GM18498 (cell line): ENCODE measurements around the gene KRT80.

ENCODE experiments used
- ATAC-seq: cut with Tn5 transposase; IDR thresholded peaks from one replicate; pipeline ENCODE4 v1.9.1; 2021; ENCODE audit warnings: mild to moderate bottlenecking, moderate library complexity; ENCODE audit not compliant: unreplicated experiment

The KRT80 gene

DNA sequence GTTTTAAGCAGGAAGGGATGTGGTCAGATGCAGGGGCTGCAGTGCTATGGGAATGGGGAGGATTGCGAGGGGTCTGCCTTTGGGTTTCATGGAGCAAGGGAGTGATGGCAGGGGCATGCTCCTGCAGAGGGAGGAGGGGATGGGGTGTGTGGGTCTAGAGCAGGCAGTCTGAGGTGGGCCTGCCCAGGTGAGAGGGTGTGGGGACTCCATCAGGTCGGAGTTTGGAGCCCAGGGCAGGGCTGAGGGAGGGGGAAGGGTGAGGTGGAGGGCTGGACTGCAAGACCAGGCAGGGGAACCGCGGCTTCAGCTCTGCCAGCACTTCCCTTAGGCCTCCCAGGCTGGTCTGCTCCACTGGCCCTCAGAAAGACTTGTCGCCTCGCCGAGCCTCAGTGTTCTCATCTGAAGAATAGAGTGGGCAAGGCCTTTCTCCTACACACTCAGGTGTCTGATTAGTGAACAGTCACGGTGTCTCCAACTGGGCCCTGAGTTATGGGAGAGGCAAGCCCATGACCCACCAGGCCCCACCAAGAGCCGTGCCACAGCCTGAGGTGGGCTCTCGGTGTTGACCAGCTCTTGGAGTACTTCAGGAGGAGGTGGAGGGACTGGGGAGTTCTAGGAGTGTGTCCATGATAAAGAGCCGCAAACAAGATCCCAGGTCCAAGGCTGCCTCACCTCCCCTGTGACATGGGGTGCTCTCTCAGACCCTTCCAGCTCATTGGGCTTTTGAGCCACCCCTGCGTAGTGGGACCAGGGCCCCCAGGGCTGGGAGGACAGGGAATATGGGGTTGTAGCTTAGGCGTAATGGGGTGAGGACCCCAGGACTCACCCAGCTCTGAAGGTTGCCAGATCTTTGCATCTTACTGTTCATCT is 20.1 kb upstream of the KRT80 start:
- ATAC-seq: no peak

DNA sequence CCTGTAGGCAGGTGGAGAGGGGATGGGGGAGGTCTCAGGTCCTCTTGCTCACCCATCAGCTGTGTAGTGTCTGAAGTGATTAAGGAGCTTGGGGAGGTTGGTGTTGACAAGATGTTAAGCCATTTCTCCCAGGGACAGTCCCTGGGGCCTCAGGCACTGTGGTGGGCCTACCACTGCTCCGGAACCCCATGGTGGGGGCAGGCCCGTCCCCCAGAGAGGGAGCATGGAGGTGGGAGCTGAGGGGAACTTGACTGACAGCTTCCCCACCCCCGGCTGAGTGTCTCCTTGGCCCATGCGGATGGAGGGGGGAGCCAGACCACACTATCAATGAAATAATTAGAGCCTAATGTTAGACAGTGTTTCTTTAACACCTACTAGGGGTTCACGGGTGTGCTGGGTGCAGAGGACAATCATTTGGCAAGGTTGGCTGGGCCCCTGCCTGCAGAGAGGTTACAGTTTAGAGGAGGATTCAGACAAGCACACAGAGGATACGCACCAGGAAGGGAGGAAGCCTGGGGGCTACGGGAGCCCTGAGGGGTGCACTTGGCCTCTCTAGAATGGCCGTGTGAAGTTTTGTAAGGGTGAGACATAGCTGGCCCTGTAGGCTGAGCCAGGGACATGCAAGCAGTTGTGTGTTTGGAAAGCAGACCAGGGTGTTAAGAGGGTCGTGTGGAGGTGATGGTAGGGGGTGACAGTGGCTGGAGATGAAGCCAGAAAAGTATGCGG is 19.3 kb upstream of the KRT80 start:
- no peak for ATAC-seq

DNA sequence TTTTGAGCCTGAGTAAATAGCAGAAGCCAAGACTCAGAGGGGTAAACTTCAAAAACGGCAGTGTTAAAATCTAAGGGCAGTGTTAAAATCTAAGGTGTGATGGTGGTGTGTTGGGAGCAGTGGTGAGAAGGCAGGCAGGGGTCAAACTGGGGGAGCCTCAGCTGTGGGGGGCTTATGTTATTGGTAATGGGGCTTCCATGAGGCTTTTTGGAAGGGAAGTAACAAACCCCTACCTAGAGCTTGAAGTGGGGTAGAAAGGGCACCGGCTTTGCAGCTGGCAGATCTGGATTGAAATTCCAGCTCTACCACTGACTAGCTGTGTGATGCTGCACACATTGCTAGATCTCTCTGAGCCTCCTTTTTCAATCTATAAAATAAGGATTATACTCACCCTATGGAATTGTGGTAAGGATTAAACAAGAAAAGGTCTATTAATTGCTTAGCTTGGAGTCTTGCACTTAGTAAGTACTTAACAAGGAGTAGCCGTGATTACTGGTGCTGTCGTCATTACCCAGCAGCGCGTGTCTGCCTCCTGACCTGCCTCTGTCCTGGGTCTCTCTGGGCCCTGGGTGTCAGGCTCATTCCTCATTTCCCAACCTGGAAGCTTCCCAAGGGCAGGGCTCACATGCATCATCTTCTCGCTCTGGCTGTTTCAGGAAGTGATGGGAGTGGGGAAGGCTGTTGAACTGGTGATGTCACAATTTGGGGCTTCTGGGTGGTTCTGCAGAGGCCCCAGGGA is 18.5 kb upstream of the KRT80 start:
- no peak for ATAC-seq

DNA sequence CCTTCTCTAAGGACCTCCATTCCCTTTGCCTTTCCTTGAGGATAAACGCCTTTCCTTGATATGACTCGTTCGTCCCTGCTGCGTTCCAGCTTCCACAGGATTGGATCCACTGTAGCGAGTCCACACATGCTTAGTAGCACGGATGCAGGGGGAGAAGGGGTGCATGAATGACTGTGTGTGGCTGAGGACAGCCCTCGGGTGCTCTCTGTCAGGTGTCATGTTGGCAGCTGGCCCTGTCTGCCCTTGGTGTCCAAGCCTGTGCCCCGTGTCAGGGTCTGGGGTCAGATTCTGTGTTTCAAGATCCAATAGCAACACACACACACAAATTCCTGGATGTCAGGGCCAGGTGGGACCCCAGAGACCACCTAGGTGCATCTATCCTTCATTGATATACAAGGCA is 17.5 kb upstream of the KRT80 start:
- ATAC-seq: no peak

DNA sequence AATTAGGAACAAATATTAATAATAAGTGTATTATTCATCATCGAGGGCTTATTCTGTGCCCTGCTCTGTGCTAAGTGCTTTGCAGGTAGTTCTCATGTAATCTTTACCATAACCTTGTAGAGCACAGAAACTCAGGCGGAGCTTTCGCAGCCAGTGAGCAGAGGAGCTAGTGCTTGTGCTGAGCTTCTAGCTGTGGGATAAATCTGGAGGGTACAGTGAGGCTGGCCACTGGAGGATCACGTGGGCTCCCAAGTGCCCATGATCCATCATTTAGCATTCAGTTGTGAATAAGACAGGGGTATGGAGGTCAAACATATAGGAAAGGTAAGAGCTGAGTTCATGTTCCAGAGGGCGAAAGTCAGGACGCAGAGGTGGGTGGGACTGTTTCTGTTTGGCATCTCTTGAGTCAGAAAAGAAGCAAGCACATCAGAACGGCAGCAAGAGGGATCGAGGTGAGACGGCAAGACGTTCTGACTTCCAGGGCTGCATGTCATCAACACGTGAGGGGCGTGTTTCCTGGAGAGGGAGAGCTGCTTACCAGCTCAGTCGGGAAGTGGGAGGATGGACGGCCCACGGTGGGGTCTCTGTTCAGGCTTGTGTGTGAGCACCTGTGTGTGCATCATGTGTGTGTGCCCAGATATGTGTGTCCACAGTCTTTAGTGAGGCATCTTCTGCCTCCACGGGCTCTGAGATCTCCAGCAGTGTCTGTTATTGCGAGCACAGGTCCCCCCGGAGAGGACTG is 16.8 kb upstream of the KRT80 start:
- no peak for ATAC-seq

DNA sequence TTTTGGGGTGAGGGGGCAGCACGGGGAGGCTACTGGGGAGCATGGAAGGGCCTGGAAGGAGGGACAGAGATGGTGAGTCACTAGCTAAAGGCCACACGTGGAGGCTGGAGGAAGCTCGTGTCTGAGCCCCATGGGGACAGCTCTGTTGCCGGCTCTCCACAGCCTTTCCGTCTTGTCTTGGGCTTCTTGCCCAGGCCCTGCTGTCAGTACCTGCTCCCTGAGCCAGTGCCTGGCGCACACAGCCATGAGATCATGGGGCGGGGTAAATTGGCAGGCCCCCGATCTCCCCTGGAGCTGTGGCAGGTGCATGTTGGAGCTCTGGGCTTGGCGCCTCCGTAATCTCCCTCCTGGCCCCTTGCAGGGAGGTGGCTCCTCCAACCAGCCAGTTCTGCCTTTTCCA is 16.1 kb upstream of the KRT80 start:
- ATAC-seq: no peak

DNA sequence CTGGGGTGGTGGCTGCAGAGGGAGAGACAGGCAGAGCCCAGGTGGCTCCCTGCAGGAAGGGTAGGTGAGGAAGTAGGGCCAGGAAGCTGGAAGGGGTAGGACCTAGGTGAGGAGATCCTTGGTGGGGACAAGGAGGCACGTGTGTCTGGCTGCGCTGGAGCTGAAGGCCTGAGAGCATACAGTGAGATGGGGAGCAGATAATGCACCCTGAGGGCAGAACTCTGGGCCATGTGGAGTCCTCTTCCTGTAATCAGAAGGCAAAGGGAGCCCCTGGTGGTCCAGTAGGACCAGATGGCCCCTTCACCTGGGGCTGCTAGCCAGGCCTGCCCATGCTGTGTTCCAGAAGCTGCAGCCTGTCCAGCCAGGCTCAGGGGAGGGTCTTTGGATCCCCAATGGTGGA is 15.3 kb upstream of the KRT80 start:
- ATAC-seq: no peak

DNA sequence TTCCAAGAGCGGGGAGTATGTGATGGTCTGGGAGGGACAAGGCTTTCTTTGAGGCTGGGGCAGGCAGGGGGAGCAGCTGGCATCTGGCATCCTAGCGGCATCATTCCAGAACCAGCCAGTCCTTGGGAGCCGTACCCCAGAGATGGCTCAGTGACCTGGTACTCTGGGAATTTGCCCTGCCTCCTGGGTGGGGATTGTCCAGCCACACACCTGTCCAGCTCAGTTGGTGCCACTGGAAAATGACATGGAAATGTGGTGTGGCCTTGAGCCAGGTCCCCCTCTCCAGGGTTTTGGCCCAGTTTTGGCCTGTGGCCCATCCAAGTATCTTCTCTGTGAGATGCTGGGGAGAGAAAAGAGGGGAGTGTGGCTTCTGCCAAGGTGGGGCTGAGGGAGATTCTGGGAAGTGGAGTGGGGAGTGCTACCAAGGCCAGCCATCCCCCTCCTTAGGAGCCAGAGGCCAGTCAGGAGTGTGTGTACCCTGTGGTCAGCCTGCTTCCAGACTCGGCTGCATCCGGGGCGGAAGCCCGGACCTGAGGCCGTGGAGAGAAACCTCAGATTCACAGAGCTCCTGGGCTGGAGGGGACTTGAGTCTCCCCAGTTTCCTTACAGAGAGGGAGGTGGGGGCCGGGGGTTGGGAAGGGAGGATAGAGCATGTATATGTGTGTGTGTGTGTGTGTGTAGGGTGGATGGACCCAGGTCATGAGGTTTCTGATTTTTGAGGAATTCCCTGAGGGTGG is 14.7 kb upstream of the KRT80 start:
- ATAC-seq: no peak

DNA sequence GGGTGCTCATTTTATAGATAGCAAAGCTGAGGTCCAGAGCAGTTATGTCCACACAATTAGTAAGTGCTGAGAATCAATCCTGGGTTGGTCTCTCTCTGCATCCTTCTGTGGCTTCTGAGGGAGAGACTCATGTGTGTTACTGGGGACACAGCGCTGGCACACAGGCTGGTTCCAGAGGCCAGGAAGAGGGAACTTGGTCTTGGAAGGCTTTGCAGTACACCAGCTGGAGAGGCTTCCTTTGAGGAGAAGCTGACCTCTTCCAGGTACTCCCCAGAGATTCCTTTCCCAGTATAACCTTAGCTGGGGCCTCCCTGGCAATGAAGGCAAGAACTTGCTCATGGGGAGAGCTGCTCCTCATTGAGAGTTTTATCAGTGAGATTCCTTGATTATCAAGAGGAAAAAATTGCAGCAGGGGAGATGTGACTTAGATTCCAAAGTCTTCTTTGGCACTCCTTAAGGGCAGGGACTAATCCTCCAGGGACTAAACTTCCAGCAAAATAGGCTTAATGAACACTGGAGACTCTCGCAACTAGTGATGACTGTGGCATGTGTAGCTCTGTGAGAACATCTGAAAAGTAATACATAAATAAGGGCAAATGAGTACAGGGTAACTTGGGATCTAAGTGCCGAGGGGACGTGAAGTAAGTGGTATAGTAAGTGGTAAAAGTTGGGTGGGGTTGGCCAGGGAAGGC is 13.9 kb upstream of the KRT80 start:
- ATAC-seq: no peak

DNA sequence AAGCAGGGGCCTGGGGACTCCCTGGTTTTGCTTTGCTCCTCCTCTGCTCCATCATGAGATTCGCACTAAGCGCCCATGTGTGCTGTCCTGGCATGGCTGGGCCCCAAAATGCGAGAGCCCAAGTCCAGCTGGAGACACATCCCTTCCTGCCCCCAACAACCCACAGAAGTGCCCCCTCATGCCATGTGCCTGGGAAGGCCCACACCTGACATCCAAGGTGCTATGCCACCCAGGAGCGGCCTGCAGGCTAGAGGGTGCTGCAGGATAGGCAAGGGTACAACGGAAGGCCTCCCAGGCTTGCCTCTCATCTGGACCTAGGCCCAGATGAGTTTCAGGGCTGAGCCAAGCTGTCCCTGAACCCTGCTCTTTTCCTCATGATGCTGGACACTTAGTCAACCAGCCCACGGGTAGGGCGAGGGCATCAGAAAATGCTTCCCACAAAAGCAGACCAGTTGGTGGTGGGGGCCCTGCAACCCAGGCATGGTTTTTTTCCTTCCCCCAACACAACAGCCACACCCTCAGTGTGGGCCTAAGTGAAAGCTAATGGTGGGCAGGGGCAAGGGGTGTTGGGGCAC is 13.2 kb upstream of the KRT80 start:
- ATAC-seq: no peak

DNA sequence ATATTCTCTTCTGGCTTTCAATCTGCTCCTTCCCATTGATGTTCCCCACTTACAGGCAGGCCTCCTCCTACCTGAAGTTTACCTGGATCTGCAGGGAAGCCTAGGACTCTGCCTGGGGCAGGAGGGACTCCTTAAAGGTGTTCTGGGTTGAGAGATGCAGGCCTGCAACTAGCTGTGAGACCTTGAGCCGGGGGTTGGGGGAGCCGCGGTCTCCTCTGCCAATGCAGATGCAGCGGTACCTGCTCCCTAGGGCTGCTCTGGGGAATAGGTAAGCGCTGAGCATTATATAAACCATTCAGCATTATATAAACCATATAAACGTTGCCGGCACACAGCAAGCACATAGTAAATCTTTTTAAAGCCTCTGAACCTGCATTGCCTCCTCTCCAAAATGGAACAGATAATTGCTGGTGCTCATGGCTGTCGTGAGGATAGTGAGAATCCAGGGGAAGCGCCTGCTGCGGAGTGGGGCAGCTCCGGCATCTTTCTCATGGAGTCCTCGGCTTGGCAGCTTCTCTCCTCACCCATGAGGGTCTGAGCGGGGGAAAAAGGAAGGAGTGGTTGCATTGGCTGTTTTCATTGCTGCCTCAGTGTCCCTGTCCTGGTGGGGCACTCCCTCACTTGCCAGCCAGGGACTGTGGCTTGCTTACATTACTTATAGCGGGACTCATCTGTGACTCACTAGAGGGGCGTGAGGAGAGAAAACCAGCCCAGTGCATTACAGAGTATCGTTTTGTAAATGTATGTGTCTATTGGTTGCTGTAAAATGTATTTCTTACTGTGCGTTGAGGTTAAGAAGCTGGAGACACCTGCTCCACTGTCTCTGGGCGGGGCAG is 12.5 kb upstream of the KRT80 start:
- ATAC-seq: no peak

DNA sequence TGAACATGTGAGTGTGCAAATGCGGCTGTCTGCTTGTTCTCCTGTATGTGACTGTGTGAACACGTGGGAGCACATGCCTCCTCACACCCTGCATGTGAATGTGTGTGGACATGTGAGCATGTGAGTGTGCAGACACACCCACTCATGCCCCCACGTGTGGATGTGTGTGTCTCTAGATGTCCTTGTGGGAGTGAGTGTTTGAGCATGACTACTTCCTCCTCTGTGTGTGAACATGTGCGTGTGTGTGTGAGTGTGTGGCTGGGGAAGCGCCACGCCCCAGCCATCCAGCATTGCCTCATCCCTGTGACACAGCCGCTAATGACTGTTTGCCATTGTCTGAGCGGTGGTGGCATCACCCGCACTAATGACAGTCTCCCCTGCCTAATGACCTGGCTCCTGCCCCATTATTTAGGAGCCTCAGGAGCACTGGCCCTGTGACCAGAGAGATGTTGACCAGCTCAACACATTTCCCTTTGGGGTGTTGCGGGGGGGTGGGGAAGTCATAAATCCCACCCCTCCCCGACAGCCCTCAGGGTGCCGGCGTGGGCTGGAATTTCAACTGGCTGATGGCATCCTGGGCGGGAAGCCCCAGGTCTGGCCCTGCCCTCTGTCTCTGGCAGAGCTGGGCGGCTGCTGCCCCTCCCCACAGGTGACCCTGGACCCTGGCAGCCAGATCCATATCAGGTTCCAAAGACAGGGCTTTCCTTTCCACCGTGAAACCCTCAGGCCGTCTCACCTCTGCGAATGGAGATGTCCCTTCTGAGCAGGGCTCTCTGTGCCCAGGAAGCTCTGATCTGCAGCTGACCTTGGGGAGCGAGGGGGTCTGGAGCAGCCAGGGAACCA is 11.5 kb upstream of the KRT80 start:
- no peak for ATAC-seq

DNA sequence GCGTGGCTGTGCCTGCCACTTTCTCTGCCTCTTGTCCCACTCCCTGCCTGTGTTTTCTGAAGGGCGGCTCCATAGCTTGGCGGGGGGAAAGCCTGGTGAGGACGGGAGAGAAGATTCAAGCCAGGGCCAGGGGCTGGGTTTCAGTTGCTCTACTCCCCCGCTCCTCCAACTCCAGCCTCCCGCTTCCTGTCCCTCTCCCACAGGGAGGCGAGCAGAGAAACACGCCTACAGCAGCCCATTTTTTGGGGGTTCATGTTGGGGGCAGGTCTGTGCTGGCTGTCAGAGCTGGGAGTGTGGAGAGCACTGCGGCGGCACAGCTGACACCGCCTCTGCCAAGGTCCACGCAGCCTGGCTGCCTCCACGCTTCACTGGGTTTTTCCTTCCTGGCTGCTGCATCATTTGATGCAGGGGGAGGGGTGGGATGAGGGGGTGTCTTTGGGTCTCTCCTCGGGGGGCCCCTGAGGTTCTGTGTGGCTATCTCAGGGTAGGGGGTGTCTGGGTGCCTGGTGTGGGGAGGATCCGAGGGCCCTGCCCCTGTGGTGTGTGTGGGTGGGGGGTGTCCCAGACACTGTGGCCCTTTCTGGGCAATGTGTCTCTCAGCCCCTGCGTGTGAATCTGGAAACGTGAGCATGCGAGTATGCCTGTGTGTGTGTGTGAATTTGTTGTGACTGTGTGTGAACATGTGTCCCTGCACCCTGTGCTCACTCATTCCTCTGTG is 10.7 kb upstream of the KRT80 start:
- ATAC-seq: no peak

DNA sequence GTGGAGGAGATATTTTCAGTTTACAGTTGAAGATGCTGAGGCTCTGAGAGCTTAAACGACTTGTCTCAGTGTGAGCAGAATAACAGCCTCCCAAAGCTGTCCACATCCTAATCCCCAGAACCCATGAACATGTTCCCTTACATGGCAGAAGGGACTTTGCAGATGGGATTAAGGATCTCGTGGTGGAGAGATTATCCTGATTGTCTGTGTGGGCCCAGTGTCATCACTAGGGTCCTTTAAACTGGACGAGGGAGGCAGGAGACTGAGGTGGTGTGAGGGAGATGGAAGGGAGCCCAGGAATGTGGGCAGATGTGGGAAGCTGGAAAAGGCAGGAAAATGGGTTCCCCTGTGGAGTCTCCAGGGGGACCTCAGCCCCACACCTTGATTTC is 9.6 kb upstream of the KRT80 start:
- ATAC-seq: no peak

DNA sequence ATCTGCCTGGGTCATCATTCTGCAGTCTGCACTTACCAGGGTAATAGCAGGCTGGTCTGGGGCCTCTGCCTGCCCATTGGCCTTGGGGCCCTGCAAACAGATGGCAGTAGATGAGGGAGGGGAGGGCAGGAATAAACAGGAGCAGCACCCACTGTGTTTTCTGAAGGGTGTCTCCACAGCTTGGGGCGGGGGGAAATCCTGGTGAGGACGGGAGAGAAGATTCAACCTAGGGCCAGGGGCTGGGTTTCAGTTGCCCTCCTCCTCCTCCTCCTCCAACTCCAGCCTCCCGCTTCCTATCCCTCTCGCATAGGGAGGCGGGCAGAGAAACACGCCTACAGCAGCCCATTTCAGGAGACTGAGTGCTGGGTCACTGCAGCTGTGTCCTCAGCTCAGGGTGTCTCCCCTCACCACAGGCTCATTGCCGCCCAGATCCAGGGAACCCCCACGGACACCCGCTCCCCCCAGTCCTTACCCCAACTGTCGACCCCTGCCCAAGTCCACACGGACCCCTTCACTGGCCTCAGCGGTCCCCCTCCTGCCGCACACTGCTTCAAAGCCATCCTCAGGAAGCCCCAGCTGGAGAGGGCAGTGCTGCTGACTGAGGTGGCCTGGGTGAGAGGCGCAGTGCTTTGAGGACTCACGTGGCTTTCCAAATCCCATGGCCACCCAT is 9.1 kb upstream of the KRT80 start:
- ATAC-seq: no peak

DNA sequence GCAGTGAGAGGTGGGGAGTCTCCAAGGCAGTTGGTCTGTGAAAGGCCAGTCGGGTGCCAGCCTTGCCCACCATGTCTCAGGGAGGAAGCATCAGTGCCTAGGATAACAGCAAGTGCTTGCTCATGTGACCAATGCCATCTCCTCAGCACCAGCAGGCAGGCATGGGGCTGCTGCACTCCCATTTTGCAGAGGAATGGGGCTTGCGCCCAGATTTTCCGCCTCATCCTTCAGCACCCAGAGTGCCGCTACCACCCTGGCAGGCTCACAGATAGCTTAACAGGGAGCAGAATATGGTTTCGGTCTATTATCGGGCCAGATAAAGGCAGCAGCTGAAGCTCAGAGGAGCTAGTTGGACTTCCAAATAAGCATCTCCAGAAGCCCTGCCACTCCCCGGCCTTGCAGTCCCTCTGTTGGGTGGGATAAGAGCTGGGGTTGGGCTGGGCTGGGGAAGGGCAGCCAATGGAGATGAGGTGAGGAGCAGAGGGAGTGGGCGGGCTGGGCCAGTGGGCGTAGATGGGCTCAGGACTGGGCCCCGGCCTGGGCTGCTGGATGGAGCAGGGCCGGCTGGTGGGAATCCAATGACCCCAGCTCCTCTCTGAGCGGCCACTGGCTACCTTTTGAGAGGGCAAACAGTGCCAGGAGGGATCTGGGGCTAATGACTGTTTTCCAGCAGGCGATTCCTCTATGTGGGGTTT is 8.4 kb upstream of the KRT80 start:
- no peak for ATAC-seq
